Parathyroid adenoma (tissue), 2 donors: ENCODE measurements around the gene PPP1CB.
A peak's percentile ranks its signal among the peaks of the same experiment; 100 is the strongest.

Experiments used
- H2AFZ ChIP-seq: fragments of 300-600 bp; sonication (generic); one replicate; pipeline ENCODE4 v1.7.0; 2017; ENCODE audit warnings: antibody characterized with exemption, mild to moderate bottlenecking
- H3K27ac ChIP-seq: fragments of 300-600 bp; sonication (generic); one replicate; pipeline ENCODE4 v1.7.0; 2017
- H3K27me3 ChIP-seq: fragments of 300-600 bp; sonication (generic); one replicate; pipeline ENCODE4 v1.7.0; 2017; ENCODE audit warnings: low read length; ENCODE audit not compliant: control insufficient read depth, insufficient read depth
- H3K36me3 ChIP-seq: fragments of 300-600 bp; sonication (generic); one replicate; pipeline ENCODE4 v1.7.0; 2017; ENCODE audit warnings: low read length; ENCODE audit not compliant: control insufficient read depth, insufficient read depth
- H3K4me1 ChIP-seq: fragments of 300-600 bp; sonication (generic); one replicate; pipeline ENCODE4 v1.7.0; 2017; ENCODE audit warnings: control low read depth
- H3K4me2 ChIP-seq: fragments of 300-600 bp; sonication (generic); one replicate; pipeline ENCODE4 v1.7.0; 2017; ENCODE audit warnings: low read length
- H3K4me3 ChIP-seq: fragments of 300-600 bp; sonication (generic); one replicate; pipeline ENCODE4 v1.7.0; 2017; ENCODE audit warnings: low read depth, low read length
- H3K79me2 ChIP-seq: fragments of 300-600 bp; sonication (generic); one replicate; pipeline ENCODE4 v1.7.0; 2017; ENCODE audit warnings: control low read depth
- H3K9ac ChIP-seq: fragments of 300-600 bp; sonication (generic); one replicate; pipeline ENCODE4 v1.7.0; 2017; ENCODE audit warnings: mild to moderate bottlenecking
- H3K9me3 ChIP-seq: fragments of 300-600 bp; sonication (generic); one replicate; pipeline ENCODE4 v1.7.0; 2017; ENCODE audit warnings: low read length; ENCODE audit not compliant: control insufficient read depth
- TF ChIP-seq, protein P1 (sequence below): fragments of 300-600 bp; sonication (generic); IDR thresholded peaks from one replicate; pipeline ENCODE4 v1.7.0; 2017; ENCODE audit warnings: antibody characterized with exemption, mild to moderate bottlenecking
- donor health status: primary hyperparathyroidism.

The PPP1CB gene

GRCh38 chr2:28713577-28714298 lies 37.9 kb upstream of the PPP1CB start:
- Histone ChIP-seq H3K4me3 (no peak overlapping the region), H3K27ac (no peak overlapping the region), H3K27me3 (no peaks in the 10 kb centered on the region), H3K9me3 (no peaks in the 10 kb centered on the region), H3K9ac (no peak overlapping the region), H3K4me2 (no peak overlapping the region), H3K36me3 (no peaks in the 10 kb centered on the region), H3K79me2 (no peaks in the 10 kb centered on the region), H2AFZ (no peak overlapping the region), H3K4me1 (peaks cover 31% of the 10 kb centered on the region)
- TF ChIP-seq, protein P1, sequence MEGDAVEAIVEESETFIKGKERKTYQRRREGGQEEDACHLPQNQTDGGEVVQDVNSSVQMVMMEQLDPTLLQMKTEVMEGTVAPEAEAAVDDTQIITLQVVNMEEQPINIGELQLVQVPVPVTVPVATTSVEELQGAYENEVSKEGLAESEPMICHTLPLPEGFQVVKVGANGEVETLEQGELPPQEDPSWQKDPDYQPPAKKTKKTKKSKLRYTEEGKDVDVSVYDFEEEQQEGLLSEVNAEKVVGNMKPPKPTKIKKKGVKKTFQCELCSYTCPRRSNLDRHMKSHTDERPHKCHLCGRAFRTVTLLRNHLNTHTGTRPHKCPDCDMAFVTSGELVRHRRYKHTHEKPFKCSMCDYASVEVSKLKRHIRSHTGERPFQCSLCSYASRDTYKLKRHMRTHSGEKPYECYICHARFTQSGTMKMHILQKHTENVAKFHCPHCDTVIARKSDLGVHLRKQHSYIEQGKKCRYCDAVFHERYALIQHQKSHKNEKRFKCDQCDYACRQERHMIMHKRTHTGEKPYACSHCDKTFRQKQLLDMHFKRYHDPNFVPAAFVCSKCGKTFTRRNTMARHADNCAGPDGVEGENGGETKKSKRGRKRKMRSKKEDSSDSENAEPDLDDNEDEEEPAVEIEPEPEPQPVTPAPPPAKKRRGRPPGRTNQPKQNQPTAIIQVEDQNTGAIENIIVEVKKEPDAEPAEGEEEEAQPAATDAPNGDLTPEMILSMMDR: no peak

DNA sequence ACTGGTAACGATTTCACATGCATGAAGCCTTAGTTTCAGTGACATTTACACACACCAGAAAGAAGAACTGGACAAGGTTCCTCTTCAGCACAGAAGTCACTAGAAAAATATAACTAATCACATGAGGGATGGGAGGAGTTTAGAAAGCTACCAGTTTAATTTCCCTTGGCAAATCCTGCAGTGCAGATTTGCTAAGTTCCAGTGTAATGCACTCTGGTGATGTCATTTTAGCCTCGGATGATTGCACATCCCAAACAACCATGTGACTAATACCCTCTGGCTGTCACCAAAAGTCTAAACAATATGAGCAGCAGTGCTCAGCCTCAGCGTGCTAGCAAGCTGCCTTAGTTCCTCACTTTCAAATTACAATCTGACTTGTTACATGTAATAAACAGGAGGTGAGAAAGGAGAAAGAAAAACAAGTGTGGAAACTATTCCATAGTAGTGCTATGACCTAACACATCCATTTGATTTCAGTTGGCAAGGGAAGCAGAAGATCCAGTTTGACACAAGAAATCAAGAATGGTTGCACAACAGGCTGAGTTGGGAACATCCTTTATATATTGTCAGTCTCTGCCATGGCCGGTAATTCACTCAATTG lies 35.3 kb upstream of the PPP1CB start:
- Histone ChIP-seq H2AFZ (peak overlapping the region; percentile 61), H3K36me3 (no peaks in the 10 kb centered on the region), H3K79me2 (no peaks in the 10 kb centered on the region), H3K9ac (no peak overlapping the region), H3K27me3 (no peaks in the 10 kb centered on the region), H3K4me1 (peaks cover 20% of the 10 kb centered on the region), H3K27ac (peak overlapping the region; percentile 85), H3K4me2 (peak overlapping the region; percentile 33), H3K4me3 (peak overlapping the region; percentile 17), H3K9me3 (no peaks in the 10 kb centered on the region)
- TF ChIP-seq, protein P1: no peak

DNA sequence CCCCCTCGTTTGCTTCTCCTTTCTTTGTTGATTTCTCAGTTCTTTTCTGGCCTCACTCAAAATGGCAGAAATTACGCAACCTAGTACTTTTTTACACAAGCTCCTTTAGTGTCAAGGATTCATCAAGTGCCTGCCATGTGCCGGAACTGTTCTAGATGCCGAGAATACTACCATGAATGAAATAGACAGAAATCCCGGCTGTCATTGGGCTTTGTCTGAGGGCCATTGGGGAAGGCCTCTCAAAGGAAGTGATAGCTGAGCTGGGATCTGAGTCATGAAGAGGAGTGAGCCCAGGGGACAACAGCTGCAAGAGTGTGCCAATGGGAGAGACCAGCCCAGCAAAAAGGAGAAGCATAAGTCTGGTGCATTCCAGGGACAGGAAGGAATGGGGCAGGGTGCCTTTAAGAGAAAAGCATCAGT lies 34.3 kb upstream of the PPP1CB start:
- H3K79me2 ChIP-seq: no peaks in the 10 kb centered on the region
- TF ChIP-seq, protein P1: no peak
- no peak overlapping the region for H3K9ac ChIP-seq
- peak overlapping the region; percentile 85 for H3K27ac ChIP-seq
- H3K4me1 ChIP-seq: peaks cover 20% of the 10 kb centered on the region
- H3K4me2 ChIP-seq: no peak overlapping the region
- H3K27me3 ChIP-seq: no peaks in the 10 kb centered on the region
- peak overlapping the region; percentile 52 for H2AFZ ChIP-seq
- H3K9me3 ChIP-seq: no peaks in the 10 kb centered on the region
- H3K4me3 ChIP-seq: no peak overlapping the region
- no peaks in the 10 kb centered on the region for H3K36me3 ChIP-seq

GRCh38 chr2:28720345-28720744 lies 31.3 kb upstream of the PPP1CB start:
- Histone ChIP-seq H3K4me2 (no peak overlapping the region), H3K79me2 (no peaks in the 10 kb centered on the region), H2AFZ (no peak overlapping the region), H3K27me3 (no peaks in the 10 kb centered on the region), H3K9me3 (no peaks in the 10 kb centered on the region), H3K9ac (no peak overlapping the region), H3K27ac (no peak overlapping the region), H3K4me1 (peaks cover 20% of the 10 kb centered on the region), H3K4me3 (no peak overlapping the region), H3K36me3 (no peaks in the 10 kb centered on the region)
- TF ChIP-seq, protein P1: no peak
